ENCODE measurements around the gene SVIL.

DNA sequence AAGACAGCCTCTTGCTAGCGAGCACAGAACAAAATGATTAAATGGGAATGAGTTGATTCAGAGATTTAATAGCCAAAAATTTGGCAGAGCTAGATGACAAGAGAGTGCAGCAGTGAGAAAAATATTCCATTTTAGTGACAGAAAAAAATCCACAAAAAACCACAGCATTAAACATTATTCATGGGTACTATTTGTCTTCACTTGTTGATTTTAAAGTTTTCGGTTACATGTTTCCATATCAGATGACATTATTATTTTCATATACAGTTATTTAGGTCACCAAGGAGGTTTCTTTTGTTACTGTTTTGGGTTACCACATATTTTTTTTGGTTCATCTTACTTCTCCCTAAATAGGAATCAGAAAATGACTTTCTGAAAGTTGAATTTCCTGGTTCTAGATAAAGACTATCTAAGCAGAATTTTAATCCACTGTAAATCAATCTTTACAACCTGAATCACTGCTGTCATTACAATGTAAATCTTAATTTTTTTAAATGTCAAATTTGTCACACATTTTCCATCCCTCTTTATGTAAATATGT, 87.9 kb downstream of the SVIL start:
- TF ChIP-seq, protein P1, sequence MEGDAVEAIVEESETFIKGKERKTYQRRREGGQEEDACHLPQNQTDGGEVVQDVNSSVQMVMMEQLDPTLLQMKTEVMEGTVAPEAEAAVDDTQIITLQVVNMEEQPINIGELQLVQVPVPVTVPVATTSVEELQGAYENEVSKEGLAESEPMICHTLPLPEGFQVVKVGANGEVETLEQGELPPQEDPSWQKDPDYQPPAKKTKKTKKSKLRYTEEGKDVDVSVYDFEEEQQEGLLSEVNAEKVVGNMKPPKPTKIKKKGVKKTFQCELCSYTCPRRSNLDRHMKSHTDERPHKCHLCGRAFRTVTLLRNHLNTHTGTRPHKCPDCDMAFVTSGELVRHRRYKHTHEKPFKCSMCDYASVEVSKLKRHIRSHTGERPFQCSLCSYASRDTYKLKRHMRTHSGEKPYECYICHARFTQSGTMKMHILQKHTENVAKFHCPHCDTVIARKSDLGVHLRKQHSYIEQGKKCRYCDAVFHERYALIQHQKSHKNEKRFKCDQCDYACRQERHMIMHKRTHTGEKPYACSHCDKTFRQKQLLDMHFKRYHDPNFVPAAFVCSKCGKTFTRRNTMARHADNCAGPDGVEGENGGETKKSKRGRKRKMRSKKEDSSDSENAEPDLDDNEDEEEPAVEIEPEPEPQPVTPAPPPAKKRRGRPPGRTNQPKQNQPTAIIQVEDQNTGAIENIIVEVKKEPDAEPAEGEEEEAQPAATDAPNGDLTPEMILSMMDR (conservative IDR thresholded peaks at IDR 0.05), result no peak
- no peak for TF ChIP-seq ZFX (IDR thresholded peaks at IDR 0.05)

Data from C4-2B (cell line).